NCI-H2081 (cell line): Measurements from ENCODE around the gene TNFRSF9.
"Not testable (repeated sequence)": the region's sequence is repeated elsewhere in the genome, so short reads cannot be mapped to it uniquely, and the experiment has no call there.

Source experiments
- DNase-seq, 2 experiments: peaks; one replicate each; lab custom pipeline; 2025; lab: John Stamatoyannopoulos, UW

The TNFRSF9 gene

DNA sequence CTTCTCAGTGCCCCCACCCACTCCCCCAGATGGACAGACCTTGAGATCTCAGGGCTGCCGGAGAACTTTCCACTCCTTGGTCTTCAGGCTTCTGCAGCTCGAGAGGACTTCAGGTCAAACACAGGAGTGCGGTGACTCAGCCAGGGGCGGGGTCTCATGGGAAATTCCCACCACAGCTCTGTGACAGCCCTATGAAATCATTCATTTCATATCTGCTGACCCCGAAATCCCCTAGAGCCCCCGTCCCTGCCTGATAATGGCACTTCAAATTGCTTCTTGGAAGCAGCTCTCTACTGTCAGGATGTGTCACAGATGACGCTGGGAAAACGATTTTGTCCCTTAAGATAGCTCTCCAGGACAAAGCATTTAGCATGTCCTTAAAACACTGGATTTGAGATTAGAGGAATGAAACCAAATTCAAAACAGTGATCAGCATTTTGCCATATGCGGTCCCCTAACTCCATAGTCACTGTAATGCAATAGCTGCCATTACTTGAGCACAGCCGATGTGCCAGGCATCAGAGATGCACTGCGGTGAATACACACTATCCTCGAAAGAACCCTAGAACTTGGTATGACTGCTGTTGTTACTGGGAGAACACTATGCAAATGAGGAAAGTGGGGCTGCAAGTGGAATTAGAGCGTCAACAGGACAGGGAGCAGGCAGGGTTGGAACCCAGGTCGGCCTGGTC, at the start of gene TNFRSF9:
TSS of gene TNFRSF9 (minus strand) at position 95 of the 692 bp plus-strand sequence. CDS start 845 bp downstream, outside the sequence.
- no peak for DNase-seq

DNA sequence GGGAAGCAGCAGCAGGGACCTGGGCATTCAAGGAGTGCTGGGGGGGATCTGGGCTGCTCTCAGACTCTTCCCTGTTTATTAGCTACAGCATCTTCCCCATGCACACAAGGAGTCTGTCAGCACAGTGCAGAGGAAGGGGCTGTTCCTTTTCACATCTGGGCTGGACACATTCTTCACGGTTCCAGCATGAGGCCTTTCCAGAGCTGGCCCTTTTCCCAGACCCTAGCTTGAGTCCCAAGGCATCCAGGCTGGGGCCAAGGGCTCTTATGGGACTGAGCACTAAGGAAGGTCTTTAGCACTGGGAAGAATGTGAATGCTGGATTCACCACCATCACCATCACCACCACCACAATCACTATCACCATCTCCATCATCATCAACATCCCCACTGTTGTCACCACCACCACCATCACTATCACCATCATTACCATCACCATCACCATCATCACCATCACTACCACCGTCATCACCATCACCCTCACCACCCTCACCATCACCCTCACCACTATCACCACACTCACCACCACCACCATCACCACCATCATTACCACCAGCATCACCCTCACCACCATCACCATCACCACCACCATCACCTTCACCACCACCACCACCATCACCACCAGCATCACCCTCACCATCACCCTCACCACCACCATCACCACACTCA, 49.3 kb upstream of the TNFRSF9 start:
- no peak for DNase-seq

DNA sequence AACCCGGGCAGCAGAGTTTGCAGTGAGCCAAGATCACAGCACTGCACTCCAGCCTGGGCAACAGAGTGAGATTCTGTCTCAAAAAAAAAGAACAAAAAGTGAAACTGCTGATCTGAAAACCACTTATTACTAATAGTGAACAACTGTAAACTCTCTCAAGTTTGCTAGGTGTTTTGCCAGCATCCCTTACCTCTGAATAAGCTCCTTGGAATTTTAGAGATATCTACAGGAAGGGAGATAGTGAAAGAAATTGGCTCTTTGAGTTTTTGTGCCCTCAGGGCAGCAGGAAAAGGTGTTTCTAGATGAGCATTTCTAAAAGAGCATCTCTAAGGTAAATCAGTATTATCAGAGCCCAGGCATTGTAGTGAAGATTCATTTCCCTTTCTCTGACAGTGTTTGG, 47.9 kb upstream of the TNFRSF9 start:
- no peak for DNase-seq

DNA sequence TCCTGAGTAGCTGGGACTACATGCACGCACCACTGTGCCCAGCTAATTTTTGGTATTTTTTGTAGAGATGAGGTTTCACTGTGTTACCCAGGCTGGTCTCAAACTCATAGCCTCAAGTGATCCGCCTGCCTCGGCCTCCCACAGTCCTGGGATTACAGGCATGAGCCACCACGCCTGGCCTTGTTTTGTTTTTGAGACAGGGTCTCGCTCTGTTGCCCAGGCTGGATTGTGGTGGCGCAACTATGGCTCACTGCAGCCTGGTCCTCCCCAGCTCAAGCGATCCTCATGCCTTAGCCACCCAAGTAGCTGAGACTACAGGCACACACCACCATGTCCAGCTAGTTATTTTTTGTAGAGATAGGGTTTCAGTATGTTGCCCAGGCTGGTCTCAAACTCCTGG, 46.9 kb upstream of the TNFRSF9 start:
- no peak for DNase-seq

DNA sequence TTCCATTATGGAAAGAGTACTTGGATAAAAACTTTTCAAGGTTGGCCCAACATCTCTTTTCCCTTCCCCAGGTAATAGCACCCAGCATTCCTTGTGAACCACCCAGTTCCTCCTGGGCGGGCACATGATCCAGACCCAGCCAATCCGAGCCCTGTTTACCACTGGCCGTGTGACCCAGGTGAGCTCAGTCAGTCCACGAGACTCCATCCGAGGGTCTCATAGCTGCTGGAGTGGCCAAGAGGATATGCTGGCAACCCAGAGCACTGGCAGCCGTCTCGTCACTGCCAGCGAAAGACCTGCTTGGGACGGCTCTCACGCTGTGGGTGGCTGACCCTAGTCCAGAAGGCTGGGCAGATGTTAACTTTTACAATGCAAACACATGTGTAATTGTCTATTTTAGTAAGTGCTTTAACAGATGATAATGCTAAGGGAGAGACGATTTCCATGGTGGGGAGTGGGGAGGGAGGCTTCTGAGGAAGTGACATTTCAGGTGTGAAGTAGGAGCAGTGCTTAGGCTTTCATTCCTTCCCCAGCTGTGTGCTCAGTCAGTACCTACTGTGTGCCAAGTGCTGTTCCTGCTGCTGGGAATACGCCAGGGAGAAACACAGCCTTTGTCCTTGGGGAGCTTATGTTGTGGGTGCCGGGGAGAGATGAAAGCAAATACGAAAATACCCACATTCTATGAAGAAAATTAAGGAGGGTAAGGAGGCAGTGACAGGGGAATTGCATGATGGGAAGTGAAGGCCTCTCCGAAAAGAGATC, 45.4 kb upstream of the TNFRSF9 start:
- no peak for DNase-seq

DNA sequence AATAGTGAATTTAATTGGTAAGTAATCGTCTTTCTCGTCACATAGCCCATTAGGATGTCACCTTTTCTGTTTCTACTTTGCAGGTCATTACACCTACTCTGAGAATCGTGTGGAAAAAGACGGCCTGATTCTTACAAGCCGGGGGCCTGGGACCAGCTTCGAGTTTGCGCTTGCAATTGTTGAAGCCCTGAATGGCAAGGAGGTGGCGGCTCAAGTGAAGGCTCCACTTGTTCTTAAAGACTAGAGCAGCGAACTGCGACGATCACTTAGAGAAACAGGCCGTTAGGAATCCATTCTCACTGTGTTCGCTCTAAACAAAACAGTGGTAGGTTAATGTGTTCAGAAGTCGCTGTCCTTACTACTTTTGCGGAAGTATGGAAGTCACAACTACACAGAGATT, 44.2 kb upstream of the TNFRSF9 start:
- DNase-seq = no peak

DNA sequence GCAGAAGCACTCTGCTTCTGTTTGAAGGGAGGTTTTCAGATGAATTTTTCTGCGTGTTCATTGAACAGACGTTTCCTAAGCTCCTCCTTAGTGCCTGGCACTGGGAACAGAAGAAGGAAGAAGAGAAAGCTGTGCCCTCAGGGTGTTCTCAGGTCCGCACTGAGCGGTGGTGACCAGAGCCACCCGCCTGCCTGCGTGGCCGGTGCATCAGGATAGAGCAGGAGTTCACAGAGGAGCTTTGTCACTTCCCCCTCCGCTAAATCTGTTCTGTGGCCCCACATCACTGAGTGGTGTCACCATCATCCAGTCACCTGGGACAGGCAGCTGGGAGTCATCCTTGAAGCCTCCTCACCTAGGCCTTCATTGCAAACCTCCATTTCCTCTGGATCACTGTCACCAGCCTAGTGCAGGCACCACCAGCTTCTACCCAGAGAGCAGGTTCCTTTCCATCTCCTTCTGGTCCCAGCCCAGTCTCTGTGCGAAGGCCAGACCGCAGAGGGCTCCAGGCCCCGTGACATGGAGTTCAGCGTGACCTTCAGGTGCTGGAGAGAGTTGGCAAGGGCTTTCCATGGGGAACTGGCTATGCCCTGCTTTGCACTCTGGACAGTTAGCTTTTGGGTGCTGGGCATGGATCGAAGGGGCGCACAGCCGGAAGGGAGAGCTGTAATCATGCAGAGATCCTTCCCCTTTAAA, 42.6 kb upstream of the TNFRSF9 start:
- no peak for DNase-seq

DNA sequence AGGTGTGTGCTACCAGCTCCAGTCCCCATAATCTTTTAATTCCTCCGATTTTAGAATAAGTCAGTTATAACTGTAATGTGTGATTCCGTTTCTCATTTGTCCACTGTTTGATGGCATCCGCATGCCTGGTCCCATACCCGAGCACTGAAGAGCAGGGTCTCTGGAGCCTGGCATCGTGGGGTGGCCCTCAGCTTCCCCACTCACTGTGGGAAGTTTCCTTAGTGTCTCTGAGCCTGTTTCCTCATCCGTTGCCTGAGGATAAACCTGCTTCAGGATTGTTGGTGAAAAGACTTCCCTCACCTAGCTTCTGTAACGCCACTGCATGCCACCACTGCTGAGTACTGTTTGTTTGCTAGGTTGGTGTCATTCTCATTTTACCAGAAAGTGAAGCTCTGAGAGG, 40.3 kb upstream of the TNFRSF9 start:
- no peak for DNase-seq

DNA sequence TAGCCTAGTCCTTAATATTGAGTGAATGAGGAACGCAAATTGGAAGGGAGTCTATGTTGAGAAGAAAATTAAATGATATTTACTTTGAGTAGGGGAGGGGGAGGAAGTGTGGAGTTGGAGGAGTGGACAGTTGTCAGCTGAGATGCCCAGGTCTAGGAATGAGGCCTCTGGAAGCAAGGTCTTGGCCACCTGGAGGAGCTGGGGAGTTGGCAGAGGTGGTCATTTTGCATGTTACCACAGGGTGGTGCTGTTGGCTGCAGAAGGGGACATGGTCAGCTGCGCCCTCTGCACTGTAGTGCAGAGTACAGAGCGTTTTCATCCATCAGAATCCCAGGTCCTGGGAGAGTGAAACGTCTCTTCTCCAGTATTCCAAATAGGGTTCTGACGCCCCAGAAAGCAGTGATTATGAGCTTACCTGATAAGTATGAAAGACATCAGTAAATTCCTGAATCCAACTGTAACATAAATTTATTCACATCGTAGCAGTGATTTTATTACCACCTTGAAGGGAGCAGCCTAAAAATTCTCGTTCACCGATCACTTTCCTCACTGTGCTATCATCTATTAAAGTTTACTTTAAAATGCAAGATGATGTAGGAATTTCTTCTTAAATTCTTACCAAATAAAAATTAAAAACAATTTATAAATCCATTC, 34.7 kb upstream of the TNFRSF9 start:
- peak; percentile 74 to 79 for DNase-seq

DNA sequence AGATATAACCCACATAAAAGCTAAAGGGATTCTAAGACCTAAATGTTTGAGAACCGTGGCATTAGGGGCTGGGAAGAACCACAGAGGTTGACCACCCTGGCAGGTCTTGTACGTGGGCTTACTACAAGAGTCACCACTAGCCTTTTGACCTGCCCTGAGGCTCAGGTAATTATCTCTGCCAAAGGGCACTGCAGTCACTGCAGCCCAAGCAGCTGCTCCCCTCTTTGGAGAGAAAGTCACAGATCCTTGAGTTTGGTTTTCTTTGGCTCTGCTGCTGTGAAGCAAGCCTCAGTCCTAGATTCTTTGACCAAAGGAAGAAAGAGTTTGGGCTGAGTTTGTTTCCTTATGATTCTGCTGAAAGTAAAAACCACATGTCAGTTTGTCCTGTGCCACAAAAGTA, 32.4 kb upstream of the TNFRSF9 start:
- DNase-seq = no peak

DNA sequence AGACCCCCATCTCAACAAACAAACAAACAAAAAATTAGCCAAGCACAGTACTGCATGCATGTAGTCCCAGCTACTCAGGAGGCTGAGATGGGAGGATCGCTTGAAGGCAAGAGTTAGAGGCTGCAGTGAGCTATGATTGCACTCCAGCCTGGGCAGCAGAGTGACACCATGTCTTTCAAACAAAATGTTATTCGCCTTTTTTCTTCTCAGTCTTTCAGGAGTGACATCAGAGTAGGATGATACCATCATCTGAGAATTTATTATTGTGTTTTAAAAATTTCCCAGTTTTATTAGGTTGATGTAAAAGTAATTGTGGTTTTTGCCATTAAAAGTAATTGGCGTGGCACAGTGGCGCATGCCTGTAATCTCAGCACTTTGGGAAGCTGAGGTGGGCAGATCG, 31.6 kb upstream of the TNFRSF9 start:
- DNase-seq = no peak

DNA sequence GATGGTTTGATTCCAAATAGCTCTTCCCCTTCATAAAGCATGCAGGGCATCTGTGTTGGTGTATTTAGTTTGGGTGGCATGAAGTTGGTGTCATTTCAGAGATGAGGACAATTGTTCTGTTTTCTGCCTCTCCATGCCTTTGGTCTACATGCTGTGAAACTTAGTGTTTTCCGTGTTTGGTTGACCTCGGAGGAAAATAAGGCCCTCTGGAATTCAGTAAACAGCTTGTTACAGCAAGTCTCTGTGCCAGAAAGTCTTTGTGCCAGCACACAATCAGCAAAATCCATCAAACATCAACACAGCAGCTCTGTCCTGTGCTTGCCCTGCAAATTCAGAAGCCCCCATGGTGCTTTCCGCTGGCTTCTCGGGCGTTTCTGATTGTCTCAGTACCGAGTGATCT, 30.4 kb upstream of the TNFRSF9 start:
- no peak for DNase-seq

DNA sequence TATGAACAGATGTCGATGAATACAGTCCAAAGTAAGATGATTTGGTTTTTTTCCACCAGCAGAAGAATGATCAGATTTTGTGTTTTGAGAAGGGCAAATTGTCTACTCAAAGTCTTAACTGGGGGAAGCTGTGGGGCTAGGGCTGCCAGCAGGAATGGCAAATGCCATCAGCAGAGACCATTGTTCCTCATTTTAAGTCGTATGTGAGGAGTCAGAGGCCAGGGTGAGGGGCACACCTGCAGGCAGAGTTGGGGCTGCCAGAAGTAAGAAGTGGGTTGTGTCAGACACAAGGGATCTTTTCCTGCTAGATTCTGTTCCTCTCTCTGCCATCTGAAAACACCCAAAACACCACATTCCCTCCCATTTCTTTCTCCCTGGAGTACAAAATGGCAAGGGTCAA, 29.6 kb upstream of the TNFRSF9 start:
- no peak for DNase-seq

DNA sequence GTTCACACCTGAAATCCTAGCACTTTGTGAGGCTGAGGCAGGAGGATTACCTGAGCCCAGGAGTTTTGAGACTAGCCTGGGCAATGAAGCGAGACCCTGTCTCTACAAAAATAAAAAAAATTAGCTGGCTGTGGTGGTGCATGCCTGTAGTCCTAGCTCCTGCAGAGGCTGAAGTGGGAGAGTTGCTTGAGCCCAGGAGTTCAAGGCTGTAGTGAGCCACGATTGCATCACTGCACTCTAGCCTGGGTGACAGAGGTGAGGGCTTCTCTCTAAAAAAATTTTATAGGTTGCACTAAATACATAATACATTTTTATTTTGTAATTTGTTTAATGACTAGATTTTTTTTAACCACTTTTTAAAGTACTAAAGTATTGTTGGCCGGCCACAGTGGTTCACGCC, 27.0 kb upstream of the TNFRSF9 start:
- no peak for DNase-seq

DNA sequence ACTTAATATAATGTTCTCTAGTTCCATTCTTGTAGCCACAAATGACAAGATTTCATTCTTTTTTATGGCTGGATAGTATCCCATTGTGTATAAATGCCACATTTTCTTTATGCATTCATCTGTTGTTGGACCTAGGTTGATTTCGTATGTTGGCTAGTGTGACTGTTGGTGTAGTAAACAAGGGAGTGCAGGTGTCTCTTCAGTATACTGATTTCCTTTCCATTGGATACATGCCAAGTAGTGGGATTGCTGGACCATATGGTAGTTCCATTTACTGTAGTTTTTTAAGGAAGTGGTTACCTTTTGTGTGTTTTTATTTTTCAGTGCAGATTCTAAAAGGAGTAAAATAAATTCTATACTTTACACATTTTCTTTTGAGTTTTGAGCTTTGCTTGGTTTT, 26.6 kb upstream of the TNFRSF9 start:
- peak; percentile 28 to 65 for DNase-seq

DNA sequence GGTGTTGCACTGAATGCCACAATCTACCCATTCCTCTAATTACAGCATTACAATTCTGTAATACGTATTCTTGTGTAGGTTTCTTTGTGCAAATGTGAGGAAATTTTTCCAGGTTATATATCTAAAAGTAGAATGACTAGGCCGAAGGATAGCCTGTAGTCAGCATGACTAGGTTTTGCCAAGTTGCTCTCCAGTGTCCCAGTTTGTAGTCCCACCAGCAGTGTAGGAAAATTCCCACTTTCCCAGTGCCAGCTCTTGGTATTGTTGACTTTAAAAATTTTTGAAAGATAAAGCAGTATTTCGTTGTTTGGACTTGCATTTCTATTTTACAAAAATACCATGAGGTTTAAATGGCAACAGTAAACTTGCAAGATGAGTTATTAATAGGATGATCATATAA, 23.8 kb upstream of the TNFRSF9 start:
- no peak for DNase-seq

DNA sequence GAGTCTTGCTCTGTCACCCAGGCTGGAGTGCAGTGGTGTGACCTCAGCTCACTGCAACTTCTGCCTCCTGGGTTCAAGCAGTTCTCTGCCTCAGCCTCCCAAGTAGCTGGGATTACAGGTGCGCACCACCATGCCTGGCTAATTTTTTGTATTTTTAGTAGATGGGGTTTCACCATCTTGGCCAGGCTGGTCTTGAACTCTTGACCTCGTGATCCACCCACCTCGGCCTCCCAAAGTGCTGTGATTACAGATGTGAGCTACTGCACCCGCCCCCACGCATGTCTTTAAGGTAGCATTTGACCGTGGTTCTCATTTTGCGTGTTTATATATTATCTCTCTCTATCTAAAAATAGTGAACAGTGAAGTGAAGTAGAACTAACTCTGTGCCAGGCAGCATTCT, 23.2 kb upstream of the TNFRSF9 start:
- not testable (repeated sequence) for DNase-seq

DNA sequence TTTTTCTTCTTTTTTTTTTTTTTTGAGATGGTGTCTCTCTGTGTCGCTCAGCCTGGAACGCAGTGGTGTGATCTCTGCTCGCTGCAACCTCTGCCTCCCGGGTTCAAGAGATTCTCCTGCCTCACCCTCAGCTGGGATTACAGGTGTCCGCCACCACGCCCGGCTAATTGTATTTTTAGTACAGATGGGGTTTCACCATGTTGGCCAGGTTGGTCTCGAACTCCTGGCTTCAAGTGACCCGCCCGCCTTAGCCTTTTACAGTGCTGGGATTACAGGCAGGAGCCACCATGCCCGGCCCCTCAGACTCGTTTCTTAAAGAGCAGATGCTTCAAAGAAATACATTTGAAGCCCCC, 22.7 kb upstream of the TNFRSF9 start:
- DNase-seq = not testable (repeated sequence)

DNA sequence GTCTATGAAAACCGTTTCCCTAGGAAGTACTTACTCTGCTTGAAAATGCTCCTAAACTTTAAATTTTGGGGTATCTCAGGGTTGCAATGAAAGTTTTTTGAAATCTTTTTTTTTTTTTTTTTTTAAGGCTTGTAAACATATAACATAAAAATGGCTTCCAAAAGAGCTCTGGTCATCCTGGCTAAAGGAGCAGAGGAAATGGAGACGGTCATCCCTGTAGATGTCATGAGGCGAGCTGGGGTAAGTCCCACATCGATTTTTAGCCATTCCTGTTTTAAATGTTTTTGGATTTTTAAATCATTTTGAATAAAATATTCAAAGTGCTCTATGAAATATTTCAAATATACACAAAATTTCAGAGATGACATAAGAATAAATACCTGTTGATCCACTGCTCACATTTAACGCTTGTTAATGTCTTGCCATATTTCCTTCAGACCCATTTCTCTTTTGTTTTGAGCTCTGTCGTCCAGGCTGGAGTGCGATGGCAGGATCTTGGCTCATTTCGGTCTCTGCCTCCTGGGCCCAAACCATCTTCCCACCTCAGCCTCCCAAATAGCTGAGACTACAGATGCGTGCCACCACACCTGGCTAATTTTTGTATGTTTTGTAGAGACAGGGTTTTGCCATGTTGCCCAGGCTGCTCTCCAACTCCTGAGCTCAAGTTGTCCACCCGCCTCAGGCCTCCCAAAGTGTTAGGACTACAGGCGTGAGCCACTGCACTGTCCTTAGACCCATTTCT, 22.2 kb upstream of the TNFRSF9 start:
- DNase-seq = no peak

DNA sequence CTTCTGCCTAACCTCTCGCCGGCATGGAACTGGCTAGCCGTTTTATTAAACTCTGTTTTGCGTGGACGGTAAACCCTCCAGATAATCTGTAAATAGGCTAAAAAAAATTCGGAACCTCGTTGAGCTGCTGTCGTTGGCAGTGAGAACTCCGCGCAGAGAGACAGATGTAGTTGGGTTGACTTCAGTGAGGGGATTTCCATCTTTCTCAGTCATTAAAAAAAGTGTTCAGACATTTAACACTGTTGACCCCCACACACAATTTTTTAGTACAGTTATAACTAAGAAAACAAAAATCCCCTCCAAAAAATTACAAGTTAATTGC, 21.3 kb upstream of the TNFRSF9 start:
- DNase-seq = no peak

DNA sequence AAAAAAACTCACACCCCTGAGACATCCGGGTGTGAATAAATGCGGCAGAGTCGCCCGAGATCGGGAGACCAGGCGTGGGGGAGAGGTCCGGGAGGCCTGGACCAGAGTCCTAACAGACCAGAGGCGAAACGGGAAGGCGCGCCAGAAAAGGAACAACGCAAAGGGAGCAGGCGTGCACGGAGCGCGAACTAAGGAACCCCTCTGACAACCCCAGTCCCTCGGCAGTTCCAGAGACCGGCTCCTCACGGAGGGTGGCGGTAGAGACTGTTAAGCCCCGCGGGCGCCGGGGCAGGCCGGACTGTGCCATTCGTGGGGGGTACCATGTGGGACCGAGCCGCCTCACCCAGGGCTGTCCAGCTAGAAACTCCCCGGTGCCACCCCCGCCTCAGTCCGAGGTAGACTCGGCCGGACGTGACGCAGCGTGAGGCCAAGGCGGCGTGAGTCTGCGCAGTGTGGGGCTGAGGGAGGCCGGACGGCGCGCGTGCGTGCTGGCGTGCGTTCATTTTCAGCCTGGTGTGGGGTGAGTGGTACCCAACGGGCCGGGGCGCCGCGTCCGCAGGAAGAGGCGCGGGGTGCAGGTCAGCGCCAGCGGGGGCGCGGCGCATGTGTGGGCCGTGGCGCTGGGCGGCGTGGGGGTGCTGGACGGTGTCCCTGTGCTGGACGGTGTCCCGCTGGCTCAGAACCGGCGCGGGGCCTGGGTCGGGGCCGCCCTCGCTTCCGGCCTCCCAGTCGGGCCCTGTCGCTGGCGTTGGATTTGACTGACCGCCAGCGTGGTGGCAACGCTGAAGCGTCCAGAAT, 20.8 kb upstream of the TNFRSF9 start, which contains the start of gene PARK7:
TSS of gene PARK7 (plus strand) at position 496 of the 798 bp plus-strand sequence. CDS start 1,075 bp downstream, outside the sequence.
- peak; percentile 99 to 100 for DNase-seq
